Activated CD8-positive, alpha-beta memory T cell treated with anti-CD3 and anti-CD28 coated beads, Interleukin-2, amount 10 ng/mL, durations not matched to agents 7 days and 5 days (primary cell): ENCODE measurements around the gene SUPT5H. TPM values are rescaled to one million over a fixed set of nuclear protein-coding genes. Genes with fewer than 3 reads are reported as not detected.

ENCODE experiments used
- ATAC-seq: fragments of 150-1000 bp; cut with Tn5 transposase; one replicate; pipeline ENCODE4 v1.10.0; 2021; ENCODE audit warnings: moderate library complexity
- CTCF ChIA-PET: fragments of 350-600 bp; sonication (Branson Sonifier 250); formaldehyde crosslinking; loops from one replicate; lab custom pipeline; 2021; ENCODE audit warnings: antibody characterized with exemption; lab: Charles Lee
- DNase-seq: peaks from one replicate; pipeline ENCODE4 v3.0.0-alpha.2; 2020
- H3K27ac Mint-ChIP-seq: one replicate; pipeline ENCODE4 v1.8.0; 2021; ENCODE audit warnings: mild to moderate bottlenecking, mixed read lengths
- H3K27me3 Mint-ChIP-seq: one replicate; pipeline ENCODE4 v1.8.0; 2021; ENCODE audit warnings: mixed read lengths
- H3K36me3 Mint-ChIP-seq: one replicate; pipeline ENCODE4 v1.8.0; 2021; ENCODE audit warnings: mild to moderate bottlenecking, mixed read lengths
- H3K4me1 Mint-ChIP-seq: one replicate; pipeline ENCODE4 v1.8.0; 2021; ENCODE audit warnings: mixed read lengths
- H3K4me3 Mint-ChIP-seq: one replicate; pipeline ENCODE4 v1.8.0; 2021; ENCODE audit warnings: mild to moderate bottlenecking, moderate library complexity, mixed read lengths
- H3K9me3 Mint-ChIP-seq: one replicate; pipeline ENCODE4 v1.8.0; 2022; ENCODE audit warnings: low read depth, mixed read lengths
- total RNA-seq, 2 experiments: library from RNA; stranded (reverse); gene quantifications; one replicate each; pipeline ENCODE4 v1.2.3, GENCODE V29; 2021

SUPT5H gene
- total RNA-seq, 2 experiments from 2014 or later, result 144 to 181 TPM

DNA sequence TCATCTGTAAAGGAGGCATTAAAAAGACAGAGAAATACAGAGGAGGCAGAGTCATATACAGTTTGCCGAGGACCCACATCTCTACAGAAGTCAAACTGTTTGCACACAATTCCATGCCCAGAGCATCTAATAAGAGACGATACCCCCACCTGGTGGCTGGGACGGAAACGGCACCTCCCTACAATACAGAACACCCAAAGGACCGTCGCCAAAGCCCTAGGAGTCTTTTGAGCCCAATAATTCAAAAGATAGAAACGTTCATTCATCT, 33.6 kb upstream of the SUPT5H start:
- DNase-seq (peak; percentile 95), ATAC-seq (peak; percentile 34)
- CTCF ChIA-PET, result interaction anchor here (0.7 to 2.3 kb wide), 22 partner anchors 10 to 301 kb away, joined by 3 to 152 read pairs (median 6); partner anchors contain the start of genes EID2B, GMFG, MED29 and PAF1
- Mint-ChIP-seq H3K36me3 (peaks cover 31% of the 10 kb centered on the region), H3K4me3 (peak overlapping the region; percentile 84), H3K4me1 (peaks cover 41% of the 10 kb centered on the region), H3K27ac (peak overlapping the region; percentile 87), H3K9me3 (no peaks in the 10 kb centered on the region), H3K27me3 (no peaks in the 10 kb centered on the region)

DNA sequence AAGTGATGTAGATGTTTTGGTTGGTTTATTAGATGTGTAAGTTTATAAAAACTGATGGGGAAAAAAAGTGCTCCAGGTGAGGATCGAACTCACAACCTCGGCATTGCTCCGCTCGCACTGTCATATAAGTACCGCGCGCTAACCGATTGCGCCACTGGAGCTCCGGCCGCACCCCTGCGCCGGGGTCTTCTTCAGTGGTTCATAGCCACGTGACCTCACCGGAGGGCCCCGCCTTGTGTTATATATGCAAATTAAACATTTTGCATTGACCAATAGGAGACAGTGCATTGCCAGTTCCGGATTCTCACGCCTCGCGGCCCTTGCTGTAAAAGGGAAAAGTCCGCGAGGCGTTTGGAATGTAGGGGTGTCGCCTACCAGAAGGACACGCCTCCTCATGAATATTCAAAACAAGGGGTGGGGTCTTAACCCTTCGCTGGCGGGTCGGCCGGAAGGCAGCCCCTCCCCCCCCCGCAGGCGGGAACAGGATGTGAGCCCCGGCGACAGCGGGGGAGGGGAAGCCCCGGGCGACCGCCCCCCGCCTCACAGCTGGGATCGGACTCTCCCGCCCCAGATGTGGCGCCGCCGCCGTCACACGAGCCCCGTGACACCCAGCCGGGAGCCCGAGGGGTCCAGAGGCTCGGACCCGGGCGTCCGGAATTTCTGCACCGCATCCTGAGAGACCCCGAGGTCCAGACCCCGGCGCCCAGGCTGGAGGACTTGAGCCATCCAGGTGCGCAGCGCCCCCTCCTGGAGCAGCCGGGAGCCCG, 33.1 kb upstream of the SUPT5H start, which contains the start of gene PLEKHG2:
TSS of gene PLEKHG2 (plus strand) at position 570 of the 767 bp plus-strand sequence. CDS start 1,418 bp downstream, outside the sequence.
- Mint-ChIP-seq H3K27me3 (no peaks in the 10 kb centered on the region), H3K27ac (peak within 1 kb of the TSS; percentile 87), H3K9me3 (no peaks in the 10 kb centered on the region), H3K36me3 (peaks cover 28% of the 10 kb centered on the region), H3K4me3 (peak within 1 kb of the TSS; percentile 84), H3K4me1 (peaks cover 41% of the 10 kb centered on the region)
- ATAC-seq, result peak; percentile 66
- DNase-seq, result peak; percentile 98
- CTCF ChIA-PET, result interaction anchor here (0.5 to 2.3 kb wide), 23 partner anchors 9 to 302 kb away, joined by 3 to 152 read pairs (median 5); partner anchors contain the start of genes EID2B, GMFG, MED29 and PAF1

DNA sequence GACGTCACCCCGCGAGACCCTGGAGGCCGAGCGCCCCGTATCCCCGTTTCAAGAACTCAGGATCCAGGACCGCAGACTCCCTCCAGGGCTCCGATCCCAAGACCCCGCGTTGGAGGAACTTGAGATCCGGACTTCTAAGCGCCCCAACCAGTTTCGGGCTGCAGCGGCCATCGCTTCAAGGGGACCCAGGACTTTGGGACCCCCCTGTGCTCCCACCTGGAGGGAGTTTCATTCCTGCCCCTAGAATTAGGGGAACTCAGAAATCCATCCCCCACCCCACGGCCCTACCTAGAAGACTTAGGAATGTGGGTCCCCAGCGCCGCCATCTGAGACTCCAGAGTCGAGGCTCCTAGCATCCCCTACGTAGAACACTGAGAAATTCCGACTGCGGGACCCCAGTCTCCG, 32.5 kb upstream of the SUPT5H start:
- peaks cover 26% of the 10 kb centered on the region for H3K36me3 Mint-ChIP-seq
- CTCF ChIA-PET, result interaction anchor here (0.5 to 2.3 kb wide), 10 partner anchors 11 to 293 kb away, joined by 4 to 152 read pairs (median 9); partner anchors contain the start of genes EID2B, MED29, PAF1 and RPS16

DNA sequence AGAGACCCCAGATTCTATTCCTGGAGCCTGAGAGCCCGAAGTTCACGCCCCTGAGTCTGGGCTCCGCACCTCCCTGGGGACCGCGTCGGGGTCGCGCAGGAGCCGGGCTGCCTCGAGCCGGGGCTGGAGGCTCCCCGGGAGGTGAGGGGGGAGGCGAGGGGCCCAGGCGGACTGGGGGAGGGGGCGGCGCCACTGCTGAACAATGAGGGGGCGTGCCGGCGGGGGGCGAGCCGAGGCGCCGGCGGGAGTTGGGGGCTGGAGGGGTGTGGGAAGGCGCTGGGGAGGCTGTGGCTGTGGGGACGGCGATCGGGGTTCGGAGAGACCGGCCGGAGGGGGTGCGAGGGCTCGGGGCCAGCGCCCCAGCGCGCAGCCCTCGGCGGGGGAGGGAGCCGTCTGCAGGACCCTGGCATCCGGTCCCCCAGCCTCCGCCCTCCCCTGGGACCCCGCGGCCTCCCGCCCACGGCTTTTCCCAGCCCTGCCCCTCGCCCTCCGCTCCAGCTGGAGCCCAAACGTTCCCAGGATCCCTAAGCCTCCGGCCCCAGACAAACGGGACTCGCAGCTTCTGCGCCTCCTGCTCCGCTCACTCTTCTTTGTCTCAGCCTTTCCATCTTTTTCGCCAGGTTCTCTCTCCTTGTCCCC, 32.0 kb upstream of the SUPT5H start:
- no peak for ATAC-seq
- peak overlapping the region; percentile 84 for H3K4me3 Mint-ChIP-seq
- H3K36me3 Mint-ChIP-seq, result peaks cover 22% of the 10 kb centered on the region
- no peaks in the 10 kb centered on the region for H3K9me3 Mint-ChIP-seq
- DNase-seq, result no peak
- H3K27ac Mint-ChIP-seq, result peak overlapping the region; percentile 87
- peaks cover 41% of the 10 kb centered on the region for H3K4me1 Mint-ChIP-seq
- H3K27me3 Mint-ChIP-seq, result no peaks in the 10 kb centered on the region
- CTCF ChIA-PET, result interaction anchor here (1.1 to 1.9 kb wide), 5 partner anchors 13 to 304 kb away, joined by 3 to 9 read pairs (median 5); partner anchors contain the start of gene RPS16

More for the DNA sequence above, 32.5 kb upstream of the SUPT5H start:
- DNase-seq (no peak), ATAC-seq (no peak)
- H3K4me1 Mint-ChIP-seq, result peaks cover 41% of the 10 kb centered on the region
- peak overlapping the region; percentile 84 for H3K4me3 Mint-ChIP-seq
- H3K27me3 Mint-ChIP-seq, result no peaks in the 10 kb centered on the region
- H3K9me3 Mint-ChIP-seq, result no peaks in the 10 kb centered on the region
- peak overlapping the region; percentile 87 for H3K27ac Mint-ChIP-seq

DNA sequence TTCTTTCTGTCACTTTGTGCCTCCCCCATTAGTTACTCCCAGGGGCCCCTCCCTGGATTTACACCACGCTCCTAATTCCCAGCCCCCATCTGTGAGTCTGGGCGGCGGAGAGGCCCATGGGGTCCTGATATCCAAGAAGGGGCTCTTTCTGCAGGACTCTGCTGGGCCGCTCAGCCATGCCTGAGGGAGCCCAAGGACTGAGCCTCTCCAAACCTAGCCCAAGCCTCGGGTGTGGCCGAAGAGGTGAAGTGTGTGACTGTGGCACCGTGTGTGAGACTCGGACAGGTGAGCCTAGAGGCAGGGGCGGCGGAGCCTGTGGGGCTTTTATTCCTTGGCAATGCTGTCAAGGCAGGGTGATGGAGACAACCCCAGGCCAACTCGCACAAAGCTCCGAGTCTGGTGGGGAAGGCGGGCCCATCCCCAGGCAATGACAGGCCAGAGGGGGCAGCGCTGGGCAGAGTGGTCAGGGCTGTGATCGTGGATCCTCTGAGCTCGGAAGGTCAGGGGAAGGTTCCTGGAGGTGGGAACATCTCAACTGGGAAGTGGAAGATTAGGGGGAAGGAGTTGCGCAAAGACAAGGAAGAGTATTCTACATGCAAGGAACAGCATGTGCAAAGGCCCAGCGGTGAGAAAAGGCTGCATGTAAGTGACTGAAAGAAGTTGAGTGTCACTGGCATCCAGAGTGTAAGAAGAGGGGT, 31.3 kb upstream of the SUPT5H start:
- Mint-ChIP-seq H3K27me3 (no peaks in the 10 kb centered on the region), H3K36me3 (peaks cover 16% of the 10 kb centered on the region), H3K27ac (peak overlapping the region; percentile 78), H3K9me3 (no peaks in the 10 kb centered on the region), H3K4me3 (peak overlapping the region; percentile 84), H3K4me1 (peaks cover 39% of the 10 kb centered on the region)
- ATAC-seq (no peak), DNase-seq (no peak)
- CTCF ChIA-PET, result interaction anchor here (0.9 to 1.9 kb wide), 7 partner anchors 12 to 305 kb away, joined by 3 to 9 read pairs (median 4); partner anchors contain the start of gene RPS16

DNA sequence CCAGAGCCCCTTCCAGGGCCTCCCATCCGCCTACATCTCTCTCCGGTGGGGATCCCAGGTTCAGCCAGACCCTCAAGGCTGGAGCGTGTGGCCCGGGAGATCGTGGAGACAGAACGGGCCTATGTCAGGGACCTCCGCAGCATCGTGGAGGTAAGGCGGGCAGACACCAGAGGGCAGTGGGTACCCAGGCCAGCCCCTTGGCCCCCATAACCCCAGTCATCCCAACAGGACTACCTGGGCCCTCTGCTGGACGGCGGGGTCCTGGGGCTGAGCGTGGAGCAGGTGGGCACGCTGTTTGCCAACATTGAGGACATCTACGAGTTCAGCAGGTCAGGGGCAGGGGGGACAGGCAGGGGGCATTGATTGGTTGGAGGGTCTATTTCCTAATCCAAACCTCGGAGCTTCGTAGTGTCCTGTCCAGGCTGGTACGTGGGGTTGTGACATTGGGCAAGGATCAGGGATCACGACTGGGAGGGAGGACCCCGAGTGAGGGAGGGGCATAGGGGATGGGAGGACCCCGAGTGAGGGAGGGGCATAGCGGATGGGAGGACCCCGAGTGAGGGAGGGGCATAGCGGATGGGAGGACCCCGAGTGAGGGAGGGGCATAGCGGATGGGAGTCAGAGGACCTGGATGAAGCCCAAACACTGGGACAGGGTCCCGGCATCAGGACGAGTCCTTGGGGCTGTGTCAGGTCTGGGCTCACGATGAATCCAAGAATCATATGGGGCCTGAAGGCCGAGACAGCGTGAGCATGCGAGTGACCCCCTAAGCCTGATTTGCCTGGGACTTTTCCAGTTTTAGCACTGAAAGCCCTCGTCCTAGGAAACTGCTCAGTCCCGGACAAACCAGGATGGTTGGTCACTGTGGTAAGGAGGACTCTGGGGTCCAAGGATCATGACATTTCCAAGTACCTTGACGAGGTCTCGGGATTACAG, 30.0 kb upstream of the SUPT5H start:
- Mint-ChIP-seq H3K27me3 (no peaks in the 10 kb centered on the region), H3K36me3 (peaks cover 13% of the 10 kb centered on the region), H3K4me3 (no peak overlapping the region), H3K27ac (no peak overlapping the region), H3K9me3 (no peaks in the 10 kb centered on the region), H3K4me1 (peaks cover 34% of the 10 kb centered on the region)
- DNase-seq (no peak), ATAC-seq (no peak)
- CTCF ChIA-PET, result interaction anchor here (0.6 to 1.9 kb wide), 3 partner anchors 11 to 31 kb away, joined by 3 to 9 read pairs (median 3); no protein-coding TSS in a partner anchor

DNA sequence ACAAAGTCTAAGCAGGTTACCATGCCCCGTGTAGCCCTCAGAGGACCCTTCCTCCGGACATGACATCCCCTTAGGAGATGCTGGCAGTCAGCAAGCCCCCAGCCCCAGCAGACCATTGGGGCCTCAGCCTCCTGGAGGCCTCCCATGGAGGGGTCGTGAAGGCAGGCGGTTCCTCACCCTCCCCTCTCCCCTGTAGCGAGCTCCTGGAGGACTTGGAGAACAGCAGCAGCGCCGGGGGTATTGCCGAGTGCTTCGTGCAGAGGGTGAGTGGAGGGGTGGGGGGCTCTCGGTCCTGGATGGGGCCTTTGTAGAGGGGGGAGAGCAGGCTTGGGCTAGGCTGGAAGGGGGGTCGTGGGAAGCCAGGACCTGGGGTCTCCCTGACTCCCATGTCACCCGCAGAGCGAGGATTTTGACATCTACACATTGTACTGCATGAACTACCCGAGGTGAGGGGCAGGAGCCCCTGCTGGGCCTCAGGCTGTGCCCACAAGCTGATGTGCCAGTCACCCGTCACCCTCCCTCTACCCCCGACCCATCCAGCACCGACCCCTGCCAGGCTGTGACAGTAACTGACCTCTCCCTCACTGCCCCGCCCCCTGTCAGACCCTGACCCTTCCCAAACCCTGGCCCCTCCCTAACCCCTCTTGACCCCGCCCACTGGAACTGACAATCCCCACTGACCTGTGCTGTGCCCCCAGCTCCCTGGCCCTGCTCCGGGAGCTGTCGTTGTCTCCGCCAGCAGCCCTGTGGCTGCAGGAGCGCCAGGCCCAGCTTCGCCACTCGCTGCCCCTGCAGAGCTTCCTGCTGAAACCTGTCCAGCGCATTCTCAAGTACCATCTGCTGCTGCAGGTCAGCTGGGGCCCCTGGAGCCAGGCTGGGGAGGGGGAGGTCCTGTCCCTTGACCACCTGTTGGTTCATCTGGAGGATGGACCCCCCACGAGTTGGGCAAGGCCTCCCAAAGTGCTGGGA, 28.9 kb upstream of the SUPT5H start:
- Mint-ChIP-seq H3K27ac (no peak overlapping the region), H3K9me3 (no peaks in the 10 kb centered on the region), H3K4me3 (no peak overlapping the region), H3K36me3 (peaks cover 8% of the 10 kb centered on the region), H3K4me1 (peaks cover 23% of the 10 kb centered on the region), H3K27me3 (no peaks in the 10 kb centered on the region)
- no peak for ATAC-seq
- CTCF ChIA-PET, result interaction anchor here (0.6 to 0.8 kb wide), 3 partner anchors 10 to 58 kb away, joined by 3 to 6 read pairs (median 3); no protein-coding TSS in a partner anchor
- no peak for DNase-seq

DNA sequence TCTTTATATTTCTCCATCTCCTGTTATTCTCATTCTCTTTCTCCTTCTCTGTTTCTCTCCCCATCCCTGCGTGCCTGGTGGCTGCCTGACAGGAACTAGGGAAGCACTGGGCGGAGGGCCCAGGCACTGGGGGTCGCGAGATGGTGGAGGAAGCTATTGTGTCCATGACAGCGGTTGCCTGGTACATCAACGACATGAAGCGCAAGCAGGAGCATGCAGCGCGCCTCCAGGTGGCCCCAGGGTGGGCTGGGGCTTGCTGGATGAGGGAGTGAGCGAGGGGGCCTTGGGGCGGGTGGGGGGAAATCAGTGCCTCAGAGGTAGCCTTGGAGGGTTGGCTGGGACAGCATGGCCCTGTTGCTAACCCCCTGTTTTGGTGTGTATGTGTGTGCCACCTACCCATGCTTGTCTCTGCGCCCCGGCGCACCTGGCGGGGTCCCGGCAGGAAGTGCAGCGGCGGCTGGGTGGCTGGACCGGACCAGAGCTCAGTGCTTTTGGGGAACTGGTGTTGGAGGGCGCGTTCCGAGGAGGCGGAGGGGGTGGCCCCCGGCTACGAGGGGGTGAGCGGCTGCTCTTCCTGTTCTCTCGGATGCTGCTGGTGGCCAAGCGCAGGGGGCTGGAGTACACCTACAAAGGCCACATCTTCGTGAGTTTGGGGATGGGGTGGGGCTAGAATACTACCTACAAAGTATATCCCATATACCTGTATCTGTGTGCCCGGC, 27.8 kb upstream of the SUPT5H start:
- peaks cover 17% of the 10 kb centered on the region for H3K4me1 Mint-ChIP-seq
- peaks cover 10% of the 10 kb centered on the region for H3K36me3 Mint-ChIP-seq
- CTCF ChIA-PET, result interaction anchor here (1.2 kb wide), 1 partner anchor 20 kb away, joined by 4 read pairs; no protein-coding TSS in a partner anchor
- DNase-seq (no peak), ATAC-seq (no peak)
- no peaks in the 10 kb centered on the region for H3K9me3 Mint-ChIP-seq
- H3K27me3 Mint-ChIP-seq, result no peaks in the 10 kb centered on the region
- H3K4me3 Mint-ChIP-seq, result no peak overlapping the region
- H3K27ac Mint-ChIP-seq, result no peak overlapping the region

DNA sequence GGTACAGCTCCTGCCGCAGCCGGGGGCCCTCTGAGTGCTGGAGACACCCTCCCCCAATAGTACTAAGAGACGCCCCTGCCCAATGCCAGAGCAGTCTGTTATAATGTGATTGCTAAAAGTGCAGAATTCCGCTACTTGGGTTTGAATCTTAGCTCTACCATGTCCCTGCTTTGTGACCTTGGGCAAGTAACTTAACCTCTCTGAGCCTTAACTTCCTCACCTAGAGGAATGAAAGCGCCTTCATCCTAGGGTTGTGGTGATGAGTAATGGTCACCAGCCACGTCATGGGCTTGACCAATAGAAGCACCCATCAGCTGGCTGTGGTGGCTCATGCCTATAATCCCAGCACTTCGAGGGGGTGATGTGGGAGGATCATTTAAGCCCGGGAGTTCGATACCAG, 26.4 kb upstream of the SUPT5H start:
- H3K27ac Mint-ChIP-seq, result no peak overlapping the region
- CTCF ChIA-PET, result interaction anchor here (1.5 kb wide), 1 partner anchor 15 kb away, joined by 3 read pairs; no protein-coding TSS in a partner anchor

DNA sequence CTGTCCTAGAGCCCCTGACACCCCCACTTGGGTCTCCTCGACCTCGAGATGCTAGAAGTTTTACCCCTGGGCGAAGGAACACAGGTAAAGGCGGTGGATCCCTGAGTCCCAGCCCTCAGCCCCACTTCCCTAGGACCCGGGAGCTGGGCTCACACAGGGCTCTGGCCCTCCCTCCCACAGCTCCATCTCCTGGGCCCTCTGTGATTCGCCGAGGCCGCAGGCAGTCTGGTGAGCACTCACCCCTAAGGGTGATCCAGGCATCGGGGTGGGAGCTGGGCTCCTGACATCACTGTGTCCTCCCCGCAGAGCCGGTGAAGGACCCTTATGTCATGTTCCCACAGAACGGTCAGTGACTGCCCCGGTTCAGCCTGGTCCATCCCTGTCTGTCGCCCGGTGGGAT, 24.6 kb upstream of the SUPT5H start:
- no peak for ATAC-seq
- Mint-ChIP-seq H3K36me3 (peaks cover 9% of the 10 kb centered on the region), H3K27me3 (no peaks in the 10 kb centered on the region), H3K4me3 (no peak overlapping the region), H3K27ac (no peak overlapping the region), H3K4me1 (no peaks in the 10 kb centered on the region), H3K9me3 (no peaks in the 10 kb centered on the region)
- DNase-seq, result no peak
- CTCF ChIA-PET, result interaction anchor here (1.0 to 2.1 kb wide), 2 partner anchors 9 to 23 kb away, joined by 3 to 7 read pairs; partner anchors contain the start of gene PLEKHG2

More for the DNA sequence above, 26.4 kb upstream of the SUPT5H start:
- peaks cover 14% of the 10 kb centered on the region for H3K36me3 Mint-ChIP-seq
- no peak for ATAC-seq
- peaks cover 12% of the 10 kb centered on the region for H3K4me1 Mint-ChIP-seq
- no peaks in the 10 kb centered on the region for H3K9me3 Mint-ChIP-seq
- no peak for DNase-seq
- no peak overlapping the region for H3K4me3 Mint-ChIP-seq
- H3K27me3 Mint-ChIP-seq, result no peaks in the 10 kb centered on the region

DNA sequence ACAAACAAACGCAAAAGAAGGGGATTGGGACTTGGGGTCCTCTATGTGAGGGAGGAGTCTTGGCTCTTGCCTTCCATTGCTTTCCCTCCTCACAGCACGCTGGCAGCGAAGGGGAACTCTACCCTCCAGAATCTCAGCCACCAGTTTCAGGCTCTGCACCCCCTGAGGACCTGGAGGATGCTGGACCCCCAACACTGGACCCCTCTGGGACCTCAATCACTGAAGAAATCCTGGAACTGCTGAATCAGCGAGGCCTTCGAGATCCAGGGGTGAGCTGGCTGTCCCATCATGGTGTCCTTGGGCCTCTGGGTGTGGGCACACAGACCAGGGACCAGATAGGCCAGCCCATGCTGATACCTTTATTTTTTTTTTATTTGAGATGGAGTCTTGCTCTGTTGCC, 23.4 kb upstream of the SUPT5H start:
- H3K27ac Mint-ChIP-seq, result no peak overlapping the region
- H3K4me3 Mint-ChIP-seq, result no peak overlapping the region
- no peaks in the 10 kb centered on the region for H3K4me1 Mint-ChIP-seq
- peaks cover 9% of the 10 kb centered on the region for H3K36me3 Mint-ChIP-seq
- H3K9me3 Mint-ChIP-seq, result no peaks in the 10 kb centered on the region
- no peaks in the 10 kb centered on the region for H3K27me3 Mint-ChIP-seq
- ATAC-seq, result no peak
- no peak for DNase-seq
- CTCF ChIA-PET, result interaction anchor here (0.6 to 2.1 kb wide), 2 partner anchors 10 to 21 kb away, joined by 3 to 7 read pairs; partner anchors contain the start of gene PLEKHG2
